ENCODE data around the gene STAT3. TPM values are rescaled to one million over a fixed set of nuclear protein-coding genes. Genes with fewer than 3 reads are reported as not detected.

The STAT3 gene
- total RNA-seq, 6 experiments from 2014 or later, result 65.3 to 74.5 (median 68.8) TPM

GRCh38 chr17:42284024-42284369 lies 104.2 kb downstream of the STAT3 start:
- Mint-ChIP-seq H3K4me3 (no peak overlapping the region), H3K9me3 (no peaks in the 10 kb centered on the region), H3K27me3 (ENCODE audit: insufficient read depth) (peaks cover 18% of the 10 kb centered on the region), H3K27ac (no peak overlapping the region), H3K4me1 (ENCODE audit: low read depth) (peaks cover 10% of the 10 kb centered on the region), H3K36me3 (ENCODE audit: low read depth) (no peaks in the 10 kb centered on the region)
- TF ChIP-seq CTCF (IDR thresholded peaks at IDR 0.05), result no peak
- no peak for DNase-seq

GRCh38 chr17:42283241-42284023 lies 104.8 kb downstream of the STAT3 start:
- TF ChIP-seq CTCF (IDR thresholded peaks at IDR 0.05), result no peak
- Mint-ChIP-seq H3K27ac (no peak overlapping the region), H3K27me3 (ENCODE audit: insufficient read depth) (peaks cover 18% of the 10 kb centered on the region), H3K36me3 (ENCODE audit: low read depth) (no peaks in the 10 kb centered on the region), H3K4me1 (ENCODE audit: low read depth) (peaks cover 10% of the 10 kb centered on the region), H3K9me3 (no peaks in the 10 kb centered on the region), H3K4me3 (no peak overlapping the region)
- DNase-seq, result no peak

GRCh38 chr17:42282478-42283080 lies 105.7 kb downstream of the STAT3 start:
- no peak overlapping the region for H3K27ac Mint-ChIP-seq
- no peak; the same call in 1 of the 2 replicates for TF ChIP-seq CTCF (IDR thresholded peaks at IDR 0.05)
- H3K9me3 Mint-ChIP-seq, result no peaks in the 10 kb centered on the region
- DNase-seq, result no peak
- no peak overlapping the region for H3K4me3 Mint-ChIP-seq
- H3K36me3 Mint-ChIP-seq (ENCODE audit: low read depth), result no peaks in the 10 kb centered on the region
- peaks cover 12% of the 10 kb centered on the region for H3K4me1 Mint-ChIP-seq (ENCODE audit: low read depth)
- H3K27me3 Mint-ChIP-seq (ENCODE audit: insufficient read depth), result peaks cover 15% of the 10 kb centered on the region

- Mint-ChIP-seq H3K27me3 (ENCODE audit: insufficient read depth) (peaks cover 8% of the 10 kb centered on the region), H3K4me1 (ENCODE audit: low read depth) (peaks cover 12% of the 10 kb centered on the region; the same call in 1 of the 2 replicates), H3K4me3 (no peak overlapping the region), H3K36me3 (ENCODE audit: low read depth) (no peaks in the 10 kb centered on the region), H3K9me3 (no peaks in the 10 kb centered on the region), H3K27ac (no peak overlapping the region)
- DNase-seq, result no peak
- no peak for TF ChIP-seq CTCF (IDR thresholded peaks at IDR 0.05)
Observed at GRCh38 chr17:42281571-42282096, 106.6 kb downstream of the STAT3 start.

- no peaks in the 10 kb centered on the region for H3K9me3 Mint-ChIP-seq
- no peak overlapping the region for H3K4me3 Mint-ChIP-seq
- no peaks in the 10 kb centered on the region for H3K36me3 Mint-ChIP-seq (ENCODE audit: low read depth)
- peaks cover 18% of the 10 kb centered on the region for H3K4me1 Mint-ChIP-seq (ENCODE audit: low read depth)
- no peak for TF ChIP-seq CTCF (IDR thresholded peaks at IDR 0.05)
- DNase-seq, result no peak
- peaks cover 7% of the 10 kb centered on the region for H3K27me3 Mint-ChIP-seq (ENCODE audit: insufficient read depth)
- no peak overlapping the region for H3K27ac Mint-ChIP-seq
Observed at GRCh38 chr17:42279776-42280630, 108.2 kb downstream of the STAT3 start.
